Fibroblast of pulmonary artery (primary cell): ENCODE results near the gene TNFRSF8.

Experiments used
- DNase-seq: peaks from one replicate; pipeline ENCODE4 v3.0.0-alpha.2; 2010; ENCODE audit warnings: low read depth
- H3K4me3 ChIP-seq: replicated peaks from 2 replicates; pipeline ENCODE4 v1.5.1; 2011; ENCODE audit warnings: low read depth, mild to moderate bottlenecking, control low read depth, low read length, moderate library complexity
- CTCF ChIP-seq: IDR thresholded peaks from 2 replicates; pipeline ENCODE4 v1.5.1; 2011; ENCODE audit warnings: mild to moderate bottlenecking, control low read depth, low read length, inconsistent platforms; ENCODE audit errors: missing control alignments

The TNFRSF8 gene

GRCh38 chr1:12140016-12140415 lies 76.9 kb downstream of the TNFRSF8 start:
- no peak for DNase-seq
- no peak for TF ChIP-seq CTCF

GRCh38 chr1:12140515-12141162 lies 77.5 kb downstream of the TNFRSF8 start:
- H3K4me3 ChIP-seq, result no peak overlapping the region
- no peak for DNase-seq
- TF ChIP-seq CTCF, result no peak

More at GRCh38 chr1:12140016-12140415, 76.9 kb downstream of the TNFRSF8 start:
- H3K4me3 ChIP-seq, result no peak overlapping the region

DNA sequence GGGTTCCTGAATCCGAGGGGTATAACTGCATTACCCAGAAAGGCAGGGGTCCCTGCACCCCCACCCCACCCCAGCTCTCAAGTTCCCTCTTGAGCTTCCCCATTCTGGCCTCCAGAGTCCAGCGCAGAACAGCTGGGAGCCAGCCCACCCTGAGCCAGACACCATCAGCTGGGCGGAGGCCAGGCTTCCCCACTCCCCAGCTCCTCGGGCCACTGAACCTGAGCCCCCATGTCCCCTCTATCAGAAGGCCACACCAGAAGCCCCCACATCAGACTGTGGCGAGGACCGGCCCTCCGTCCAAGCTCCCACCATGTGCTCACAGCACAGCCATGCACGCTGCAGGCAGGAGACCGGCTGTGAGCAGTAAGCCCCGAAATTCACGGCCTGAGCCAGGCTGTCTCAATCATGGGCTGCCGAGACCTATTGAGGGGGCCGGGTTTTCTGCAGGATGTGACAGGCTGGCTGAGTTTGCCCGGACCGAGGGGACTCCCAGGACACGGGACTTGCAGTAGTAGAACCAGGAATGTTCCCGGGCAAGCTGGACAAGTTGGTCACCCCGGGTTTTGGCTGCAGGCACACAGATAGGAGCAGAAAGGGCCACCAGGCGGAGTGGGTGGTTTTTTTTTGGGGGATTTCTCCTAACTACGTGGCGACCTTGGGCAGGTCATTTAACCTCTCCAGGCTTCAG lies 78.2 kb downstream of the TNFRSF8 start:
- TF ChIP-seq CTCF, result no peak
- no peak for DNase-seq
- no peak overlapping the region for H3K4me3 ChIP-seq

- H3K4me3 ChIP-seq, result no peak overlapping the region
Measured at GRCh38 chr1:12142141-12142823, 79.2 kb downstream of the TNFRSF8 start.

DNA sequence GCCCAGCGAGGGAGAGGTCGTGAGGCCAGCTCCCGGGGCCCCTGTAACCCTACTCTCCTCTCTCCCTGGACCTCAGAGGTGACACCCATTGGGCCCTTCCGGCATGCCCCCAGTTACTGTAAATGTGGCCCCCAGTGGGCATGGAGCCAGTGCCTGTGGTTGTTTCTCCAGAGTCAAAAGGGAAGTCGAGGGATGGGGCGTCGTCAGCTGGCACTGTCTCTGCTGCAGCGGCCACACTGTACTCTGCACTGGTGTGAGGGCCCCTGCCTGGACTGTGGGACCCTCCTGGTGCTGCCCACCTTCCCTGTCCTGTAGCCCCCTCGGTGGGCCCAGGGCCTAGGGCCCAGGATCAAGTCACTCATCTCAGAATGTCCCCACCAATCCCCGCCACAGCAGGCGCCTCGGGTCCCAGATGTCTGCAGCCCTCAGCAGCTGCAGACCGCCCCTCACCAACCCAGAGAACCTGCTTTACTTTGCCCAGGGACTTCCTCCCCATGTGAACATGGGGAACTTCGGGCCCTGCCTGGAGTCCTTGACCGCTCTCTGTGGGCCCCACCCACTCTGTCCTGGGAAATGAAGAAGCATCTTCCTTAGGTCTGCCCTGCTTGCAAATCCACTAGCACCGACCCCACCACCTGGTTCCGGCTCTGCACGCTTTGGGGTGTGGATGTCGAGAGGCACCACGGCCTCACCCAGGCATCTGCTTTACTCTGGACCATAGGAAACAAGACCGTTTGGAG lies 80.0 kb downstream of the TNFRSF8 start:
- DNase-seq, result no peak
- TF ChIP-seq CTCF, result no peak
- H3K4me3 ChIP-seq, result no peak overlapping the region

More at GRCh38 chr1:12142141-12142823, 79.2 kb downstream of the TNFRSF8 start:
- no peak for TF ChIP-seq CTCF
- DNase-seq, result no peak

DNA sequence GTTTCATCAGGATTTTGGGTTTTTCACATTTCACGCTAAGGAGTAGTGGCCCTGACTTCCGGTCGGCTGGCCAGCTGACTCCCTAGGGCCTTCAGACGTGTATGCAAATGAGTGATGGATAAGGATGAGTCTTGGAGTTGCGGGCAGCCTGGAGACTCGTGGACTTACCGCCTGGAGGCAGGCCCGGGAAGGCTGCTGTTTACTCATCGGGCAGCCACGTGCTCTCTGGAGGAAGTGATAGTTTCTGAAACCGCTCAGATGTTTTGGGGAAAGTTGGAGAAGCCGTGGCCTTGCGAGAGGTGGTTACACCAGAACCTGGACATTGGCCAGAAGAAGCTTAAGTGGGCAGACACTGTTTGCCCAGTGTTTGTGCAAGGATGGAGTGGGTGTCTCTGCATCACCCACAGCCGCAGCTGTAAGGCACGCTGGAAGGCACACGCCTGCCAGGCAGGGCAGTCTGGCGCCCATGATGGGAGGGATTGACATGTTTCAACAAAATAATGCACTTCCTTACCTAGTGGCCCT lies 80.6 kb downstream of the TNFRSF8 start:
- TF ChIP-seq CTCF, result peak; percentile 17
- no peak overlapping the region for H3K4me3 ChIP-seq
- DNase-seq, result peak; percentile 97
